Measurements from ENCODE around the gene PITX1.
"Not testable (repeated sequence)": the region's sequence is repeated elsewhere in the genome, so short reads cannot be mapped to it uniquely, and the experiment has no call there.

Gene PITX1

GRCh38 chr5:135008981-135009735, 24.9 kb downstream of the PITX1 start:
- H3K4me3 ChIP-seq (ENCODE audit: low read depth, low read length) = no peak overlapping the region
- in situ Hi-C loops (cut with HindIII; ENCODE audit: low sequenced_read_pairs) = no loop called here
- no peak for DNase-seq (ENCODE audit: low read depth)
- TF ChIP-seq CTCF (IDR thresholded peaks at IDR 0.05; ENCODE audit: low read depth, low read length, missing control alignments) = no peak

DNA sequence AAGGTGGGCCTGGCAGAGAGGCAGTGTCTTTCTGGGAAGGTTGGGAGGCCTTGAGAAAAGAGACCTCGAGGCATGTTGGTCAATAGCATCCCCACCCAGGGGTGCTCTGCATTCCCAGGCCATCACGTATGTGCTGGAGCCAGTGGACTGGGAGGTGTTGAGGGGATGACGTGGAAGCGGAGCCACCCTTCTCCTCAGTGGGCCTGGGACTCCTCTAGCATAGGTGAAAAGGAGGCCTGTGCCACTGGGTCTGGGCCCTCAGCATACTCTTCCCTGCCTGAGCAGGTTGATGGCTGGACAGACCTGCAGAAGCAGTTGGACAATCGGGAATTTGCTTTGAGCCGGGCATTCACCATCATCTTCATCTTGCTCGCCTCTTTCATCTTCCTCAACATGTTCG, 25.5 kb downstream of the PITX1 start:
- no peak for DNase-seq (ENCODE audit: low read depth)
- H3K4me3 ChIP-seq (ENCODE audit: low read depth, low read length) = no peak overlapping the region
- in situ Hi-C loops (cut with HindIII; ENCODE audit: low sequenced_read_pairs) = no loop called here
- TF ChIP-seq CTCF (IDR thresholded peaks at IDR 0.05; ENCODE audit: low read depth, low read length, missing control alignments) = no peak

- TF ChIP-seq CTCF (IDR thresholded peaks at IDR 0.05; ENCODE audit: low read depth, low read length, missing control alignments) = no peak
- in situ Hi-C loops (cut with HindIII; ENCODE audit: low sequenced_read_pairs) = no loop called here
Measured at GRCh38 chr5:135007749-135008363, 26.2 kb downstream of the PITX1 start.

DNA sequence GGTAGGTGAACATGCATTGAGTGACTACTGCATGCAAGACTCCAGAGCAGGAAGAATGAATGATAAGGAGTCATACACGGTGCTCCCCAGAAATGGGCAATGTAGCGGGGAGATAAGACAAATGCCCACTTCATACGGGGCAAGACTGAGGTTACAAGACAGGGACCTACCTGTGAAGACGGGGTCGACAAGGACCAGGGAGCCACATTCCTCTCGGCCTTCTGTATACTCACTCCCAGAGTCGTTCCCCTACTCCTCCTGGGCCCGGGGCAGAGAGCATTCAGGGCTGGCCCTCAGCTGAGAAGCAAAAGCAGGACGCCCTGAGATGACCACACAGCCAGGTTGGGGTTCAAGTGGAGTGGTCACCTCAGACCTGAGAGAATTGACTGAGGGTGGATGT, 26.7 kb downstream of the PITX1 start:
- in situ Hi-C loops (cut with HindIII; ENCODE audit: low sequenced_read_pairs) = no loop called here
- TF ChIP-seq CTCF (IDR thresholded peaks at IDR 0.05; ENCODE audit: low read depth, low read length, missing control alignments) = no peak
- no peak overlapping the region for H3K4me3 ChIP-seq (ENCODE audit: low read depth, low read length)
- no peak for DNase-seq (ENCODE audit: low read depth)

More at GRCh38 chr5:135007749-135008363, 26.2 kb downstream of the PITX1 start:
- H3K4me3 ChIP-seq (ENCODE audit: low read depth, low read length) = no peak overlapping the region
- DNase-seq (ENCODE audit: low read depth) = no peak

DNA sequence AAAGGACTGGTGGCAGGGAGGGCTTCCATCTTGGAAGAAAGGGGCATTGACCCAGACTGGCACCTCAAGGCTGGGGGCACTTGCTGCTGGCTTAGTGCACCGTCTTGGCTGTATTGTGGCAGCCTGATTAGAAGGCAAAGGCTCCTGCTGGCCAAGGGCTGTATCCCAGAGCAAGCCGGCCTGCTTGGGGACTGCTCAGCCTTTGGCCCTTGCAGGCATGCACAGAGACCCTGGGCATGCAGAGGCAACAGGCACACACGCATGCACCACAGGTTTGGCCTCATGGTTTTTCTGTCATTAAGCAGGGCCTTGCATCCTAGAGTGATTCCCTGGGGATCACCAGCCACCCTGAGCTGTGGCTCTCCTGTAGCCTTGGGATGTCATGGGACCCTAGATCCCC, 29.0 kb downstream of the PITX1 start:
- H3K4me3 ChIP-seq (ENCODE audit: low read depth, low read length) = no peak overlapping the region
- no peak for TF ChIP-seq CTCF (IDR thresholded peaks at IDR 0.05; ENCODE audit: low read depth, low read length, missing control alignments)
- in situ Hi-C loops (cut with HindIII; ENCODE audit: low sequenced_read_pairs) = no loop called here
- DNase-seq (ENCODE audit: low read depth) = no peak

DNA sequence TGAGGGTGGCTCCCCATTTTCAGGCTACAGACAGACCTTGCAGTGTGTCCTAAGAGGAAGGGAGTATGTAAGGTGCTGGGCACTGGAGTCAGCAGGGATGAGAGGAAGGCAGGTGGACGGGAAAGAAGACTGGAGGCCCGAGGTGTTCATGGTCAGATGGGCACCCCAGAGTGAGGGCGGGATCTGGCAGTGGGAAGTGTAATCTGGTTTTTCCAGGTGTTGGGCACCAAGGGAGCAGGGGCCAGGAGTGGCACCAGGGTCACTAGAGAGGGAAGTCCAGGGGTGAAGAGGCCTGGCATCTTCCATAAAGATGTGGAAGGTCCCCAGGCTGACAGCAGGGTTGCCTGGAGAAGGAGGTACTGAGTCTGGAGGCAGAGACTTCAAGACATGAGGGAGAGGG, 29.7 kb downstream of the PITX1 start:
- no peak for TF ChIP-seq CTCF (IDR thresholded peaks at IDR 0.05; ENCODE audit: low read depth, low read length, missing control alignments)
- DNase-seq (ENCODE audit: low read depth) = no peak
- in situ Hi-C loops (cut with HindIII; ENCODE audit: low sequenced_read_pairs) = no loop called here
- H3K4me3 ChIP-seq (ENCODE audit: low read depth, low read length) = no peak overlapping the region

DNA sequence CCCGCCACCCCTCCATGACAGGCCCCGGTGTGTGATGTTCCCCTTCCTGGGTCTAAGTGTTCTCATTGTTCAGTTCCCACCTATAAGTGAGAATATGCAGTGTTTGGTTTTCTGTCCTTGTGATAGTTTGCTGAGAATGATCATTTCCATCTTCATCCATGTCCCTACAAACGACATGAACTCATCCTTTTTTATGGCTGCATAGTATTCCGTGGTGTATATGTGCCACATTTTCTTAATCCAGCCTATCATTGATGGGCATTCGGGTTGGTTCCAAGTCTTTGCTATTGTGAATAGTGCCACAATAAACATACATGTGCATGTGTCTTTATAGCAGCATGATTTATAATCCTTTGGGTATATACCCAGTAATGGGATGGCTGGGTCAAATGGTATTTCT, 36.0 kb downstream of the PITX1 start:
- H3K4me3 ChIP-seq (ENCODE audit: low read depth, low read length); in situ Hi-C loops (cut with HindIII; ENCODE audit: low sequenced_read_pairs); DNase-seq (ENCODE audit: low read depth): not testable (repeated sequence)
